ENCODE results near the gene CBX8. TPM values are rescaled to one million over a fixed set of nuclear protein-coding genes. Genes with fewer than 3 reads are reported as not detected.

The CBX8 gene
- total and polyA plus RNA-seq, 2 of the 13 experiments (the other 11 are each of a cell fraction or from before 2014, with no cell fraction given) = 0.34 to 12.6 TPM

DNA sequence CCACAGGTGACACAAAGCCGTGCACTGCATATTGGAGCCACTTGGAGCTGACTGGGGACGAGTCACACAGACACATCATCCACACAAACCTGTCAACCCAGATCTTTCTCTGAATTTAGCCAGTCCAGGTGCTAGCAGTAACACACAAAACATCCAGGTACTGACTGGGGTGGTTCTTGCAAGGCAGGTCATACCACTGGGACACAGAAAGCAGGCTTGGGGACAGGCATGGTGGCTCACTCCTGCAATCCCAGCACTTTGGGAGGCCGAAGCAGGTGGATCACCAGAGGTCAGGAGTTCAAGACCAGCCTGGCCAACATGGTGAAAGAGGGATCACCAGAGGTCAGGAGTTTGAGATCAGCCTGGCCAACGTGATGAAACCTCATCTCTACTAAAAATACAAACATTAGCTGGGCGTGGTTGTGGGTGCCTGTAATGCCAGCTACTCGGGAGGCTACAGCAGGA, 51.2 kb downstream of the CBX8 start (continued):
- TF ChIP-seq TARDBP (CRISPR knock-in tag; IDR thresholded peaks at IDR 0.05) (no peak), FOXA3 (CRISPR knock-in tag; IDR thresholded peaks at IDR 0.05) (no peak), RFXANK (CRISPR knock-in tag; IDR thresholded peaks at IDR 0.05) (no peak), NFIB (CRISPR knock-in tag; IDR thresholded peaks at IDR 0.05; ENCODE audit: borderline replicate concordance) (0 out of 2 replicates have a peak, but pooled peaks have one; percentile 62), FOSL2 (CRISPR knock-in tag; IDR thresholded peaks at IDR 0.05) (no peak), ETV6 (CRISPR knock-in tag; conservative IDR thresholded peaks at IDR 0.05) (no peak), ZSCAN20 (CRISPR knock-in tag; IDR thresholded peaks at IDR 0.05; ENCODE audit: borderline replicate concordance) (no peak), ZNF235 (CRISPR knock-in tag; IDR thresholded peaks at IDR 0.05; ENCODE audit: borderline replicate concordance) (no peak), PHF8 (CRISPR knock-in tag; IDR thresholded peaks at IDR 0.05) (0 out of 2 replicates have a peak, but pooled peaks have one; percentile 19), TMF1 (CRISPR knock-in tag; IDR thresholded peaks at IDR 0.05; ENCODE audit: low read depth) (no peak), NR2F1 (CRISPR knock-in tag; IDR thresholded peaks at IDR 0.05) (peak; percentile 21 to 24; a peak in 1 of 4 replicates), SYNCRIP (IDR thresholded peaks at IDR 0.05; ENCODE audit: insufficient read depth, low read depth, low read length) (no peak), MYC (CRISPR knock-in tag; IDR thresholded peaks at IDR 0.05; ENCODE audit: borderline replicate concordance) (no peak; the same call in 1 of the 2 replicates)
- TF ChIP-seq, protein P1, sequence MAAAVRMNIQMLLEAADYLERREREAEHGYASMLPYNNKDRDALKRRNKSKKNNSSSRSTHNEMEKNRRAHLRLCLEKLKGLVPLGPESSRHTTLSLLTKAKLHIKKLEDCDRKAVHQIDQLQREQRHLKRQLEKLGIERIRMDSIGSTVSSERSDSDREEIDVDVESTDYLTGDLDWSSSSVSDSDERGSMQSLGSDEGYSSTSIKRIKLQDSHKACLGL (CRISPR knock-in tag; IDR thresholded peaks at IDR 0.05) = 0 out of 2 replicates have a peak, but pooled peaks have one; percentile 24
- TF ChIP-seq, protein P2, sequence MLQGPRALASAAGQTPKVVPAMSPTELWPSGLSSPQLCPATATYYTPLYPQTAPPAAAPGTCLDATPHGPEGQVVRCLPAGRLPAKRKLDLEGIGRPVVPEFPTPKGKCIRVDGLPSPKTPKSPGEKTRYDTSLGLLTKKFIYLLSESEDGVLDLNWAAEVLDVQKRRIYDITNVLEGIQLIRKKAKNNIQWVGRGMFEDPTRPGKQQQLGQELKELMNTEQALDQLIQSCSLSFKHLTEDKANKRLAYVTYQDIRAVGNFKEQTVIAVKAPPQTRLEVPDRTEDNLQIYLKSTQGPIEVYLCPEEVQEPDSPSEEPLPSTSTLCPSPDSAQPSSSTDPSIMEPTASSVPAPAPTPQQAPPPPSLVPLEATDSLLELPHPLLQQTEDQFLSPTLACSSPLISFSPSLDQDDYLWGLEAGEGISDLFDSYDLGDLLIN (CRISPR knock-in tag; IDR thresholded peaks at IDR 0.05; ENCODE audit: borderline replicate concordance) = no peak
- TF ChIP-seq, protein P3, sequence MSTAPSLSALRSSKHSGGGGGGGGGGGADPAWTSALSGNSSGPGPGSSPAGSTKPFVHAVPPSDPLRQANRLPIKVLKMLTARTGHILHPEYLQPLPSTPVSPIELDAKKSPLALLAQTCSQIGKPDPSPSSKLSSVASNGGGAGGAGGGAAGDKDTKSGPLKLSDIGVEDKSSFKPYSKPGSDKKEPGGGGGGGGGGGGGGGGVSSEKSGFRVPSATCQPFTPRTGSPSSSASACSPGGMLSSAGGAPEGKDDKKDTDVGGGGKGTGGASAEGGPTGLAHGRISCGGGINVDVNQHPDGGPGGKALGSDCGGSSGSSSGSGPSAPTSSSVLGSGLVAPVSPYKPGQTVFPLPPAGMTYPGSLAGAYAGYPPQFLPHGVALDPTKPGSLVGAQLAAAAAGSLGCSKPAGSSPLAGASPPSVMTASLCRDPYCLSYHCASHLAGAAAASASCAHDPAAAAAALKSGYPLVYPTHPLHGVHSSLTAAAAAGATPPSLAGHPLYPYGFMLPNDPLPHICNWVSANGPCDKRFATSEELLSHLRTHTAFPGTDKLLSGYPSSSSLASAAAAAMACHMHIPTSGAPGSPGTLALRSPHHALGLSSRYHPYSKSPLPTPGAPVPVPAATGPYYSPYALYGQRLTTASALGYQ (CRISPR knock-in tag; IDR thresholded peaks at IDR 0.05) = no peak
- TF ChIP-seq, protein P4, sequence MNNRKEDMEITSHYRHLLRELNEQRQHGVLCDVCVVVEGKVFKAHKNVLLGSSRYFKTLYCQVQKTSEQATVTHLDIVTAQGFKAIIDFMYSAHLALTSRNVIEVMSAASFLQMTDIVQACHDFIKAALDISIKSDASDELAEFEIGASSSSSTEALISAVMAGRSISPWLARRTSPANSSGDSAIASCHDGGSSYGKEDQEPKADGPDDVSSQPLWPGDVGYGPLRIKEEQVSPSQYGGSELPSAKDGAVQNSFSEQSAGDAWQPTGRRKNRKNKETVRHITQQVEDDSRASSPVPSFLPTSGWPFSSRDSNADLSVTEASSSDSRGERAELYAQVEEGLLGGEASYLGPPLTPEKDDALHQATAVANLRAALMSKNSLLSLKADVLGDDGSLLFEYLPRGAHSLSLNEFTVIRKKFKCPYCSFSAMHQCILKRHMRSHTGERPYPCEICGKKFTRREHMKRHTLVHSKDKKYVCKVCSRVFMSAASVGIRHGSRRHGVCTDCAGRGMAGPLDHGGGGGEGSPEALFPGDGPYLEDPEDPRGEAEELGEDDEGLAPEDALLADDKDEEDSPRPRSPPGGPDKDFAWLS (CRISPR knock-in tag; IDR thresholded peaks at IDR 0.05; ENCODE audit: borderline replicate concordance) = no peak
- TF ChIP-seq, protein P5, sequence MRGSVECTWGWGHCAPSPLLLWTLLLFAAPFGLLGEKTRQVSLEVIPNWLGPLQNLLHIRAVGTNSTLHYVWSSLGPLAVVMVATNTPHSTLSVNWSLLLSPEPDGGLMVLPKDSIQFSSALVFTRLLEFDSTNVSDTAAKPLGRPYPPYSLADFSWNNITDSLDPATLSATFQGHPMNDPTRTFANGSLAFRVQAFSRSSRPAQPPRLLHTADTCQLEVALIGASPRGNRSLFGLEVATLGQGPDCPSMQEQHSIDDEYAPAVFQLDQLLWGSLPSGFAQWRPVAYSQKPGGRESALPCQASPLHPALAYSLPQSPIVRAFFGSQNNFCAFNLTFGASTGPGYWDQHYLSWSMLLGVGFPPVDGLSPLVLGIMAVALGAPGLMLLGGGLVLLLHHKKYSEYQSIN (CRISPR knock-in tag; IDR thresholded peaks at IDR 0.05; ENCODE audit: borderline replicate concordance) = no peak
- TF ChIP-seq, protein P6, sequence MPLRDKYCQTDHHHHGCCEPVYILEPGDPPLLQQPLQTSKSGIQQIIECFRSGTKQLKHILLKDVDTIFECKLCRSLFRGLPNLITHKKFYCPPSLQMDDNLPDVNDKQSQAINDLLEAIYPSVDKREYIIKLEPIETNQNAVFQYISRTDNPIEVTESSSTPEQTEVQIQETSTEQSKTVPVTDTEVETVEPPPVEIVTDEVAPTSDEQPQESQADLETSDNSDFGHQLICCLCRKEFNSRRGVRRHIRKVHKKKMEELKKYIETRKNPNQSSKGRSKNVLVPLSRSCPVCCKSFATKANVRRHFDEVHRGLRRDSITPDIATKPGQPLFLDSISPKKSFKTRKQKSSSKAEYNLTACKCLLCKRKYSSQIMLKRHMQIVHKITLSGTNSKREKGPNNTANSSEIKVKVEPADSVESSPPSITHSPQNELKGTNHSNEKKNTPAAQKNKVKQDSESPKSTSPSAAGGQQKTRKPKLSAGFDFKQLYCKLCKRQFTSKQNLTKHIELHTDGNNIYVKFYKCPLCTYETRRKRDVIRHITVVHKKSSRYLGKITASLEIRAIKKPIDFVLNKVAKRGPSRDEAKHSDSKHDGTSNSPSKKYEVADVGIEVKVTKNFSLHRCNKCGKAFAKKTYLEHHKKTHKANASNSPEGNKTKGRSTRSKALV (CRISPR knock-in tag; IDR thresholded peaks at IDR 0.05) = 0 out of 2 replicates have a peak, but pooled peaks have one; percentile 34

All from HepG2 (cell line).